ENCODE measurements around the gene PDZD4.

Gene PDZD4

GRCh38 chrX:153868576-153869472 lies 38.5 kb upstream of the PDZD4 start:
- DNase-seq (ENCODE audit: low read depth) = no peak

- no peak for DNase-seq (ENCODE audit: low read depth)
Observed at GRCh38 chrX:153867671-153868070, 37.3 kb upstream of the PDZD4 start.

GRCh38 chrX:153867139-153867538 lies 36.8 kb upstream of the PDZD4 start:
- DNase-seq (ENCODE audit: low read depth) = no peak

GRCh38 chrX:153866302-153867019 lies 36.1 kb upstream of the PDZD4 start:
- no peak for DNase-seq (ENCODE audit: low read depth)

GRCh38 chrX:153865685-153866084 lies 35.3 kb upstream of the PDZD4 start:
- no peak for DNase-seq (ENCODE audit: low read depth)

GRCh38 chrX:153865321-153865580 lies 34.9 kb upstream of the PDZD4 start:
- no peak for DNase-seq (ENCODE audit: low read depth)

- no peak for DNase-seq (ENCODE audit: low read depth)
Observed at GRCh38 chrX:153864561-153865320, 34.4 kb upstream of the PDZD4 start.

GRCh38 chrX:153864101-153864500 lies 33.8 kb upstream of the PDZD4 start:
- DNase-seq (ENCODE audit: low read depth) = no peak

GRCh38 chrX:153863251-153863991 lies 33.1 kb upstream of the PDZD4 start:
- DNase-seq (ENCODE audit: low read depth) = no peak

- DNase-seq (ENCODE audit: low read depth) = no peak
Observed at GRCh38 chrX:153862369-153863250, 32.3 kb upstream of the PDZD4 start.

GRCh38 chrX:153861733-153862310 lies 31.5 kb upstream of the PDZD4 start:
- DNase-seq (ENCODE audit: low read depth) = no peak

- DNase-seq (ENCODE audit: low read depth) = no peak
Observed at GRCh38 chrX:153861151-153861550, 30.8 kb upstream of the PDZD4 start.

- no peak for DNase-seq (ENCODE audit: low read depth)
Observed at GRCh38 chrX:153857348-153857903, 27.1 kb upstream of the PDZD4 start.

- no peak for DNase-seq (ENCODE audit: low read depth)
Observed at GRCh38 chrX:153854702-153855101, 24.4 kb upstream of the PDZD4 start.

GRCh38 chrX:153853902-153854267 lies 23.5 kb upstream of the PDZD4 start:
- DNase-seq (ENCODE audit: low read depth) = no peak

GRCh38 chrX:153853180-153853901 lies 23.0 kb upstream of the PDZD4 start:
- no peak for DNase-seq (ENCODE audit: low read depth)

GRCh38 chrX:153851981-153852380 lies 21.6 kb upstream of the PDZD4 start:
- no peak for DNase-seq (ENCODE audit: low read depth)

GRCh38 chrX:153848325-153848724 lies 18.0 kb upstream of the PDZD4 start:
- DNase-seq (ENCODE audit: low read depth) = no peak

GRCh38 chrX:153845842-153846241 lies 15.5 kb upstream of the PDZD4 start:
- no peak for DNase-seq (ENCODE audit: low read depth)

- no peak for DNase-seq (ENCODE audit: low read depth)
Observed at GRCh38 chrX:153845195-153845594, 14.9 kb upstream of the PDZD4 start.
